Tibial nerve (tissue), 4 donors: ENCODE data around the gene UPB1.

Experiments used
- CTCF ChIP-seq, 5 experiments: fragments of 200-600 bp in 3 of 5; fragments of 450-650 bp in 2 of 5; sonication (generic) in 3 of 5; IDR thresholded peaks; one replicate each; pipeline ENCODE4 v1.5.1; 2016 to 2019; ENCODE audit warnings: antibody characterized with exemption in 5 of 5, mild to moderate bottlenecking in 3 of 5, moderate library complexity in 2 of 5
- EP300 ChIP-seq, 2 donors: sonication (generic); formaldehyde crosslinking; IDR thresholded peaks; one replicate each; pipeline ENCODE4 v1.6.1; 2017; ENCODE audit warnings: antibody characterized with exemption in 2 of 2, mild to moderate bottlenecking in 1 of 2
- POLR2A ChIP-seq, 2 donors: fragments of 450-650 bp; IDR thresholded peaks; one replicate each; pipeline ENCODE4 v1.6.1; 2017; ENCODE audit warnings: antibody characterized with exemption in 2 of 2, mild to moderate bottlenecking in 2 of 2, moderate library complexity in 2 of 2

- no peak for TF ChIP-seq CTCF (IDR thresholded peaks at IDR 0.05)
- peak; percentile 50 to 82 for TF ChIP-seq POLR2A (IDR thresholded peaks at IDR 0.05)
- peak in 1 of 2 donors; percentile 74 for TF ChIP-seq EP300 (IDR thresholded peaks at IDR 0.05)
Measured at GRCh38 chr22:24554313-24555164, 59.4 kb downstream of the UPB1 start, which contains the start of gene GUCD1.
